Lower lobe of right lung (tissue), 2 donors: ENCODE results near the gene BEND7. TPM values are rescaled to one million over a fixed set of nuclear protein-coding genes. Genes with fewer than 3 reads are reported as not detected.
"Not testable (repeated sequence)": the region's sequence is repeated elsewhere in the genome, so short reads cannot be mapped to it uniquely, and the experiment has no call there.

ENCODE experiments used
- ATAC-seq, 2 donors: fragments of 200-7000 bp; cut with Tn5 transposase; one replicate each; pipeline ENCODE4 v1.9.1; 2020 to 2022; ENCODE audit warnings: mild to moderate bottlenecking in 2 of 2, moderate library complexity in 2 of 2
- DNase-seq: peaks from one replicate; pipeline ENCODE4 v3.0.0-alpha.2; 2020
- H3K27ac ChIP-seq: fragments of 200-600 bp; one replicate; pipeline ENCODE4 v1.8.0; 2022
- H3K27me3 ChIP-seq: fragments of 200-600 bp; one replicate; pipeline ENCODE4 v1.8.0; 2022; ENCODE audit warnings: low read depth
- H3K36me3 ChIP-seq: fragments of 200-600 bp; one replicate; pipeline ENCODE4 v1.8.0; 2022; ENCODE audit warnings: mild to moderate bottlenecking
- H3K4me1 ChIP-seq: fragments of 200-600 bp; one replicate; pipeline ENCODE4 v1.8.0; 2022
- H3K4me3 ChIP-seq: fragments of 200-600 bp; one replicate; pipeline ENCODE4 v1.8.0; 2022; ENCODE audit warnings: mild to moderate bottlenecking
- H3K9me3 ChIP-seq: fragments of 200-600 bp; one replicate; pipeline ENCODE4 v1.8.0; 2022
- intact Hi-C: fragments of 100-400 bp; cut with DNase I; formaldehyde crosslinking; loops from one replicate; pipeline ENCODE4 v1.11.0; 2022
- total RNA-seq: library from RNA; stranded (reverse); fragmentation: NEBNext Ultra II Directional; extraction: Animal tissue kit (Norgen Biotek cat#: 25700); gene quantifications from one replicate; pipeline ENCODE4 v1.2.1, GENCODE V29; 2021
- TF ChIP-seq, protein P1 (sequence below): fragments of 200-600 bp; IDR thresholded peaks from one replicate; pipeline ENCODE4 v1.8.0; 2022; ENCODE audit warnings: antibody characterized with exemption, mild to moderate bottlenecking
- donor health status: DM: no; HTN: yes; CAD: no; lungs with severe emphysema.

The BEND7 gene
- total RNA-seq, 1 donor from 2014 or later: 16.9 TPM

- TF ChIP-seq, protein P1, sequence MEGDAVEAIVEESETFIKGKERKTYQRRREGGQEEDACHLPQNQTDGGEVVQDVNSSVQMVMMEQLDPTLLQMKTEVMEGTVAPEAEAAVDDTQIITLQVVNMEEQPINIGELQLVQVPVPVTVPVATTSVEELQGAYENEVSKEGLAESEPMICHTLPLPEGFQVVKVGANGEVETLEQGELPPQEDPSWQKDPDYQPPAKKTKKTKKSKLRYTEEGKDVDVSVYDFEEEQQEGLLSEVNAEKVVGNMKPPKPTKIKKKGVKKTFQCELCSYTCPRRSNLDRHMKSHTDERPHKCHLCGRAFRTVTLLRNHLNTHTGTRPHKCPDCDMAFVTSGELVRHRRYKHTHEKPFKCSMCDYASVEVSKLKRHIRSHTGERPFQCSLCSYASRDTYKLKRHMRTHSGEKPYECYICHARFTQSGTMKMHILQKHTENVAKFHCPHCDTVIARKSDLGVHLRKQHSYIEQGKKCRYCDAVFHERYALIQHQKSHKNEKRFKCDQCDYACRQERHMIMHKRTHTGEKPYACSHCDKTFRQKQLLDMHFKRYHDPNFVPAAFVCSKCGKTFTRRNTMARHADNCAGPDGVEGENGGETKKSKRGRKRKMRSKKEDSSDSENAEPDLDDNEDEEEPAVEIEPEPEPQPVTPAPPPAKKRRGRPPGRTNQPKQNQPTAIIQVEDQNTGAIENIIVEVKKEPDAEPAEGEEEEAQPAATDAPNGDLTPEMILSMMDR: no peak
- H3K27ac ChIP-seq: no peak overlapping the region
- intact Hi-C loops: loop anchor here (5.0 kb wide), 1 partner anchor 67 kb away; no protein-coding TSS in a partner anchor
- no peaks in the 10 kb centered on the region for H3K9me3 ChIP-seq
- peaks cover 22% of the 10 kb centered on the region for H3K27me3 ChIP-seq
- H3K4me3 ChIP-seq: peak overlapping the region; percentile 40
- ATAC-seq: peak; percentile 67 to 69
- no peak for DNase-seq
- peaks cover 14% of the 10 kb centered on the region for H3K4me1 ChIP-seq
- no peaks in the 10 kb centered on the region for H3K36me3 ChIP-seq
These were observed 89.3 kb downstream of the BEND7 start for GRCh38 chr10:13439313-13440184.

DNA sequence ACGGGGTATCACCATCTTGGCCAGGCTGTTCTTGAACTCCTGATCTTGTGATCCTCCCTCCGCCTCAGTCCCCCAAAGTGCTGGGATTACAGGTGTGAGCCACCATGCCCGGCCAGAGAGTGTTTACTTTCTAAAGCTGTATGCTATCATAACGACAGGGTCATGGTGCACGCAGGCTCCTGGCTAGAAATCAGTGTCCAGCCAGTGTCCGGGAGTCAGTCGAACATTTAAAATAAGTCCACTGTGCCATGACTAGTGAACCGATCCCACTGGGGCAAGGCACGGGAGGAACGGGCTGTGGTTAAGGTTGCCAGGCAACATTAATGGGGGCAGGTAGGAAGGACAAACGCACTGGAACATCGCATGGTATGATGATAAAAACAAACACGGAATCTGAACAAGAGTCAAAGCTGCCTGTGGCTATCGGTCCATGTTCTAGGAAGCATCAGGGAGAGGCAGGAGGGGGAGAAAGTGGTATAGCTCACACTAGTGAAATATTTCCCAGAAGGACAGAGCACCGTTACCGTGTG, 91.7 kb downstream of the BEND7 start:
- TF ChIP-seq, protein P1: no peak

DNA sequence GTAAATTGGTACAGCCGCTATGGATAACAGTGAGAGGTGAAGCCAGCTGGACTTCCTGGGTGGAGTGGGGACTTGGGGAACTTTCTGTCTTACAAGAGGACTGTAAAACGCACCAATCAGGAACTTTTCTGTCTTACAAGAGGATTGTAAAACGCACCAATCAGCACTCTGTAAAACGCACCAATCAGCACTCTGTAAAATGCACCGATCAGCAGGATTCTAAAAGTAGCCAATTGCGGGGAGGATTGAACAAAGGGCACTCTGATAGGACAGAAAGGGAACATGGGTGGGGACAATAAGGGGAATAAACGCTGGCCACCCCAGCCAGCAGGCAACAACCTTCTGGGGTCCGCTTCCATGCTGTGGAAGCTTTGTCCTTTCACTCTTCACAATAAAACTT, 100.9 kb downstream of the BEND7 start:
- H3K9me3 ChIP-seq, intact Hi-C loops, DNase-seq, H3K27me3 ChIP-seq, H3K4me1 ChIP-seq, H3K4me3 ChIP-seq, ATAC-seq, H3K36me3 ChIP-seq, H3K27ac ChIP-seq: not testable (repeated sequence)

More for the DNA sequence above, 91.7 kb downstream of the BEND7 start:
- no peak overlapping the region for H3K4me3 ChIP-seq
- peaks cover 14% of the 10 kb centered on the region for H3K4me1 ChIP-seq
- intact Hi-C loops: no loop called here
- H3K27ac ChIP-seq: no peak overlapping the region
- no peaks in the 10 kb centered on the region for H3K36me3 ChIP-seq
- DNase-seq (no peak), ATAC-seq (no peak)
- H3K27me3 ChIP-seq: peaks cover 22% of the 10 kb centered on the region
- no peaks in the 10 kb centered on the region for H3K9me3 ChIP-seq

- TF ChIP-seq, protein P1: no peak
- Histone ChIP-seq H3K4me1 (no peaks in the 10 kb centered on the region), H3K36me3 (no peaks in the 10 kb centered on the region), H3K4me3 (no peak overlapping the region), H3K27me3 (no peaks in the 10 kb centered on the region), H3K9me3 (no peaks in the 10 kb centered on the region), H3K27ac (no peak overlapping the region)
- DNase-seq (no peak), ATAC-seq (no peak)
- intact Hi-C loops: no loop called here
These were observed 103.4 kb downstream of the BEND7 start for GRCh38 chr10:13425397-13425796.

- no peaks in the 10 kb centered on the region for H3K27me3 ChIP-seq
- H3K4me1 ChIP-seq: no peaks in the 10 kb centered on the region
- DNase-seq (no peak), ATAC-seq (no peak)
- TF ChIP-seq, protein P1: no peak
- H3K9me3 ChIP-seq: no peaks in the 10 kb centered on the region
- H3K4me3 ChIP-seq: no peak overlapping the region
- intact Hi-C loops: no loop called here
- H3K27ac ChIP-seq: no peak overlapping the region
- no peaks in the 10 kb centered on the region for H3K36me3 ChIP-seq
These were observed 106.0 kb downstream of the BEND7 start for GRCh38 chr10:13422800-13423199.

- H3K4me3 ChIP-seq: no peak overlapping the region
- no peak for DNase-seq
- no peaks in the 10 kb centered on the region for H3K36me3 ChIP-seq
- intact Hi-C loops: no loop called here
- H3K9me3 ChIP-seq: no peaks in the 10 kb centered on the region
- no peaks in the 10 kb centered on the region for H3K4me1 ChIP-seq
- H3K27ac ChIP-seq: no peak overlapping the region
- no peaks in the 10 kb centered on the region for H3K27me3 ChIP-seq
- TF ChIP-seq, protein P1: no peak
- no peak for ATAC-seq
These were observed 107.4 kb downstream of the BEND7 start for GRCh38 chr10:13421382-13421917.
